DND-41 (cell line): ENCODE results near the gene CAND2.

ENCODE experiments used
- ATAC-seq: fragments of 200-7000 bp; cut with Tn5 transposase; 3 replicates; pipeline ENCODE4 v1.9.1; 2021; ENCODE audit warnings: low read depth; ENCODE audit not compliant: insufficient read depth
- DNase-seq: peaks from one replicate; pipeline ENCODE4 v3.0.0-alpha.2; 2020
- H2AFZ ChIP-seq: 2 replicates; pipeline ENCODE4 v1.6.0; 2012; ENCODE audit warnings: low read depth, low read length
- H3K27ac ChIP-seq: 2 replicates; pipeline ENCODE4 v1.5.1; 2012; ENCODE audit warnings: low read length, inconsistent platforms
- H3K27me3 ChIP-seq: fragments of 200-600 bp; sonication (generic); 2 replicates; pipeline ENCODE4 v1.6.0; 2012; ENCODE audit warnings: low read length, mild to moderate bottlenecking, inconsistent platforms; ENCODE audit not compliant: insufficient read depth, poor library complexity
- H3K36me3 ChIP-seq: 2 replicates; pipeline ENCODE4 v1.5.1; 2012; ENCODE audit warnings: low read length, inconsistent platforms; ENCODE audit not compliant: insufficient read depth
- H3K4me1 ChIP-seq: 2 replicates; pipeline ENCODE4 v1.5.1; 2012; ENCODE audit warnings: mild to moderate bottlenecking, low read length; ENCODE audit not compliant: insufficient read depth
- H3K4me2 ChIP-seq: 2 replicates; pipeline ENCODE4 v1.6.0; 2012; ENCODE audit warnings: mild to moderate bottlenecking, moderate library complexity, low read length, inconsistent platforms; ENCODE audit not compliant: insufficient read depth
- H3K4me3 ChIP-seq, 2 experiments: fragments of 200-600 bp in 1 of 2; shearing (Covaris generic) in 1 of 2; 2 replicates each; pipeline ENCODE4 v1.5.1; 2012 to 2016; ENCODE audit warnings: inconsistent platforms in 2 of 2, low read length in 2 of 2, mild to moderate bottlenecking in 2 of 2, low read depth in 1 of 2, moderate library complexity in 1 of 2
- H3K79me2 ChIP-seq: 2 replicates; pipeline ENCODE4 v1.6.0; 2012; ENCODE audit warnings: low read length, inconsistent platforms; ENCODE audit not compliant: insufficient read depth
- H3K9ac ChIP-seq: 2 replicates; pipeline ENCODE4 v1.6.0; 2012; ENCODE audit warnings: low read depth, mild to moderate bottlenecking, inconsistent platforms, low read length, moderate library complexity
- H3K9me3 ChIP-seq: 2 replicates; pipeline ENCODE4 v1.5.1; 2012; ENCODE audit warnings: low read length, moderate library complexity, mild to moderate bottlenecking, inconsistent platforms; ENCODE audit not compliant: insufficient read depth, severe bottlenecking
- H4K20me1 ChIP-seq: 2 replicates; pipeline ENCODE4 v1.6.0; 2012; ENCODE audit warnings: low read length; ENCODE audit not compliant: insufficient read depth
- CTCF ChIP-seq: IDR thresholded peaks from 2 replicates; pipeline ENCODE4 v1.5.1; 2012; ENCODE audit warnings: borderline replicate concordance, low read length, moderate library complexity, mild to moderate bottlenecking; ENCODE audit not compliant: poor library complexity, severe bottlenecking; ENCODE audit errors: extremely low read depth
- EZH2 ChIP-seq: IDR thresholded peaks from 3 replicates; pipeline ENCODE4 v1.6.1; 2012; ENCODE audit warnings: borderline replicate concordance, low read depth, mild to moderate bottlenecking, moderate library complexity, low read length, inconsistent platforms; ENCODE audit not compliant: severe bottlenecking

Gene CAND2

DNA sequence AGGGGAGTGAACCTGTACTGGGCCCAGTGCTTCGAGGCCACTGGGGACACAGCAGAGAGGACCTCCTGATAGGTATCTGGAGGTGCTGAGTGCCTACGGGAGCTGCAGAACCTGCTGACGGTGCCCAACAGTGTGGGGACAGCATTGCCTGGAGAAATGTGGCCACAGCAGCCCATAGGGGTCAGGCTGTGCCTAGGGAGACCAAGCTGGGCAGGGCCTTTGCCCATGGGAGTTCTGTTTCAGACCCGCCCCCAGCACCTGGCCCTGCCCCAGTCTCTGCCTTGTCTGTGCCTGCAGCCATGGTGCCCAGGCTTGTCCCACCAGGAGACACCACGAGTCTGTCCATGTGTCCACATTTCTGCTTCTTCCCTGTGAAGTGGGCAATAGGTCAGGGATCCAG, 60.1 kb downstream of the CAND2 start:
- Histone ChIP-seq H3K79me2 (no peaks in the 10 kb centered on the region), H3K36me3 (no peaks in the 10 kb centered on the region), H3K27ac (no peak overlapping the region), H3K9ac (no peak overlapping the region), H3K27me3 (no peaks in the 10 kb centered on the region), H2AFZ (no peak overlapping the region), H3K4me2 (no peak overlapping the region), H3K4me3 (no peak overlapping the region), H4K20me1 (no peaks in the 10 kb centered on the region), H3K4me1 (no peaks in the 10 kb centered on the region), H3K9me3 (no peaks in the 10 kb centered on the region)
- ATAC-seq (no peak), DNase-seq (no peak)
- TF ChIP-seq CTCF, result no peak
- TF ChIP-seq EZH2, result no peak

DNA sequence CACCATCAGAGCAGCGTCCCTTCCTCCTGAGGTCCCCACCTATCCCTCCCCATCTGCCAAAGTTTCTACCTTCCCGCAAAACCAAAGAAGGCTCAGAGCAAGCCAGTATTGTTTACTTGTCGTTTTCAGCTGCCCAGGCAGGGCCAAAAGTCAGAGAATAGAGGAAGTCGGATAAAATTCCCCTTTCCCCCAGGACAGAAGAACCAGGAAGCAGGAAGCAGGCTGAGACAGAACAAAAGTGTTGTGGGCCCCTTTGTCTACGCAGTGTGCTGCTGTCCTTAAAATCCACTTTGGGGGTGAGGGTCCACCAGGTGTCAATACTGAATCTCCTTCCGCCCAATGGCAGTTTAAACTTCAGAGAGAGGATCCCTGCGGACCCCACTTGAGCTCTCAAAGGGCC, 63.4 kb downstream of the CAND2 start:
- H3K4me3 ChIP-seq, result no peak overlapping the region
- no peak overlapping the region for H2AFZ ChIP-seq
- H3K27ac ChIP-seq, result no peak overlapping the region
- H3K4me2 ChIP-seq, result no peak overlapping the region
- no peaks in the 10 kb centered on the region for H3K9me3 ChIP-seq
- no peaks in the 10 kb centered on the region for H3K79me2 ChIP-seq
- H3K9ac ChIP-seq, result no peak overlapping the region
- ATAC-seq (no peak), DNase-seq (no peak)
- H3K4me1 ChIP-seq, result no peaks in the 10 kb centered on the region
- H4K20me1 ChIP-seq, result no peaks in the 10 kb centered on the region
- H3K27me3 ChIP-seq, result no peaks in the 10 kb centered on the region
- H3K36me3 ChIP-seq, result no peaks in the 10 kb centered on the region
- TF ChIP-seq CTCF (no peak), EZH2 (no peak)

GRCh38 chr3:12861611-12862010, 65.1 kb downstream of the CAND2 start:
- Histone ChIP-seq H3K79me2 (no peaks in the 10 kb centered on the region), H3K4me3 (no peak overlapping the region), H2AFZ (no peak overlapping the region), H3K4me1 (no peaks in the 10 kb centered on the region), H3K27me3 (no peaks in the 10 kb centered on the region), H3K9me3 (peaks cover 4% of the 10 kb centered on the region), H3K9ac (no peak overlapping the region), H3K4me2 (no peak overlapping the region), H4K20me1 (no peaks in the 10 kb centered on the region), H3K36me3 (no peaks in the 10 kb centered on the region), H3K27ac (no peak overlapping the region)
- DNase-seq, result no peak
- ATAC-seq, result no peak
- TF ChIP-seq EZH2 (no peak), CTCF (no peak)

- ATAC-seq, result no peak
These were observed 65.9 kb downstream of the CAND2 start for GRCh38 chr3:12862387-12862786.

More at GRCh38 chr3:12862387-12862786, 65.9 kb downstream of the CAND2 start:
- H4K20me1 ChIP-seq, result no peaks in the 10 kb centered on the region
- H3K27ac ChIP-seq, result no peak overlapping the region
- H3K79me2 ChIP-seq, result no peaks in the 10 kb centered on the region
- no peaks in the 10 kb centered on the region for H3K36me3 ChIP-seq
- H3K4me2 ChIP-seq, result no peak overlapping the region
- H3K4me1 ChIP-seq, result no peaks in the 10 kb centered on the region
- no peak overlapping the region for H3K4me3 ChIP-seq
- H2AFZ ChIP-seq, result no peak overlapping the region
- no peaks in the 10 kb centered on the region for H3K27me3 ChIP-seq
- H3K9ac ChIP-seq, result no peak overlapping the region
- DNase-seq, result no peak
- peaks cover 4% of the 10 kb centered on the region for H3K9me3 ChIP-seq
- TF ChIP-seq CTCF, result no peak
- TF ChIP-seq EZH2, result no peak
